Memory B cell (primary cell): ENCODE measurements around the gene FNDC10.
"Not testable (repeated sequence)": the region's sequence is repeated elsewhere in the genome, so short reads cannot be mapped to it uniquely, and the experiment has no call there.

Experiments
- ATAC-seq: fragments of 150-1000 bp; cut with Tn5 transposase; 2 replicates; pipeline ENCODE4 v1.10.0; 2021; ENCODE audit warnings: low read depth, mild to moderate bottlenecking, moderate library complexity
- DNase-seq, 2 donors: peaks; one replicate each; pipeline ENCODE4 v3.0.0; 2022; ENCODE audit warnings: low spot score in 2 of 2
- H3K27ac Mint-ChIP-seq: one replicate; pipeline ENCODE4 v1.8.0; 2022; ENCODE audit warnings: mild to moderate bottlenecking, moderate library complexity, mixed read lengths
- H3K27me3 Mint-ChIP-seq: one replicate; pipeline ENCODE4 v1.8.0; 2022; ENCODE audit warnings: mixed read lengths
- H3K36me3 Mint-ChIP-seq: one replicate; pipeline ENCODE4 v1.8.0; 2022; ENCODE audit warnings: mild to moderate bottlenecking, mixed read lengths
- H3K4me1 Mint-ChIP-seq: one replicate; pipeline ENCODE4 v1.8.0; 2022; ENCODE audit warnings: mixed read lengths
- H3K4me3 Mint-ChIP-seq: one replicate; pipeline ENCODE4 v1.8.0; 2022; ENCODE audit warnings: mild to moderate bottlenecking, moderate library complexity, mixed read lengths
- H3K9me3 Mint-ChIP-seq: one replicate; pipeline ENCODE4 v1.8.0; 2022; ENCODE audit warnings: mixed read lengths

The FNDC10 gene

DNA sequence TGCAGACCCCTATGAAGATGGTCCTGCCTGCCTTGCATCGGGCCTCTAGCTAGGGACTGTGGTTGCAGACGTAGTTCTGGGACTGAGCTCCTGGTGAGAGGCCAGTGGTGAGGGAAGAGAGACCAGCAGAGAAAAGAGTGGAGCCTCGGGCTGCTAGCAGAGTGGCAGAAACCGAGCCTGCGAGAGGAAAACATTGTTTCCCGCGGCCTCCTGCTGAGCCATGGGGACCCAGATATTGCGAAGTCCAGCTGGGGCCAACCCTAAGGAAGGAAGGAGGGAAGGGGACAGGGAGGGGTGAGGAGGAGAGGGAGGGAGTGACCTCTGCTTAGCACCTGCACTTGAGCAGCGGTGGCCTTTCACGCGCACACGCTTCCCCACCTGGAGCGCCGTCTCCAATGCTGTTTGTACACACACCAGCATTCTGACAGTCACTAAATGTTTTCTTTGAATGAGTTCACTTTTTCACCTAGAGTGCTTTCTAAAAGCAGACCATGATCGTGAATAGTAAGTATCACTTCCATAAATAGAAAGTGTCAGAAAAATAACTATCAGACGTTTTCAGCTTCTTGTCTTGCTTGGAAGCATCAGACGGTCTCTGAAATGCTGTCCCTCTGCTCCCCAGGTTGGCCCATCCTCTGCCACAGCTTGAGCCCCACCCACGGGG is 2.5 kb upstream of the FNDC10 start:
- H3K27me3 Mint-ChIP-seq, result peaks cover 9% of the 10 kb centered on the region
- DNase-seq, result no peak
- no peaks in the 10 kb centered on the region for H3K9me3 Mint-ChIP-seq
- no peak overlapping the region for H3K27ac Mint-ChIP-seq
- peak; percentile 16 for ATAC-seq
- no peaks in the 10 kb centered on the region for H3K36me3 Mint-ChIP-seq
- peaks cover 11% of the 10 kb centered on the region for H3K4me1 Mint-ChIP-seq
- H3K4me3 Mint-ChIP-seq, result no peak overlapping the region

DNA sequence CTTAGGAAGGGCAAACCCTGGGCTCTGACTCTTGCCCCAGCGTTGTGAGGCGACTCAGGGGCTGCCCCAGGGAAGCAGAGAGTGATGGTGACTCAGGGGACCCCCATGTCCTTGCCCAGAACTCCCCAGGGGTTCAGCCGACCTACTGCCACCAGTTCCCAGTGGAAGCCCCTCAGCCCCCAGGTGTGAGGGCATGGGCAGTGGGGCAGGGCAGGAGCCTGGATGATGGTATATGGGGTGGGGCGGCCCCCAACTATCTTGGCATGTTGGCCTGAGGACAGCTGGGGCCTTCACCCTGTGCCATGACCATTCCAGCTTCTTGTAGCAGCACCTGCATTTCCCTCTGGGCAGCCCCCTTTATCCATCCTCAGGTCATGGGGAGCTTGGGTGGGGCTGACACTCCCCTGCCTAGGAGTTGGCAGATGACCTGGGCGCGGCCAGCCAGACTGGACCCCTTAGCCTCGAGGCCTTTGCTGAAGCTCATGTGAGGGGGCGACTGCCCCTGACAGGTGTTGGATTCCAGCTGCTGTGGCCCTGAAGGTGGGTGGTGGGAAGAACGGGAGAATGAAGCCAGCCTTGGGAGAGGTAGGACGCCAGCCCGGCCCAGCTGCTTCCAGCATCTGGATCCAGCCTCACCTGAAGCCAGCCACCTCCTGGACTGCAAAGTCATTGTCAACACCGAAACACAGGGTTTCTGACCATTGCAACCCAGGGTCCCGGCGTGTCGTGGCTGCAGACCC is 1.8 kb upstream of the FNDC10 start:
- no peaks in the 10 kb centered on the region for H3K36me3 Mint-ChIP-seq
- DNase-seq (no peak), ATAC-seq (no peak)
- no peak overlapping the region for H3K27ac Mint-ChIP-seq
- H3K4me1 Mint-ChIP-seq, result peaks cover 6% of the 10 kb centered on the region
- H3K9me3 Mint-ChIP-seq, result no peaks in the 10 kb centered on the region
- no peak overlapping the region for H3K4me3 Mint-ChIP-seq
- peaks cover 9% of the 10 kb centered on the region for H3K27me3 Mint-ChIP-seq

- H3K27ac Mint-ChIP-seq, result no peak overlapping the region
- H3K27me3 Mint-ChIP-seq, result peaks cover 9% of the 10 kb centered on the region
- peak overlapping the region; percentile 75 for H3K4me3 Mint-ChIP-seq
- no peak for ATAC-seq
- no peak for DNase-seq
- H3K36me3 Mint-ChIP-seq, result no peaks in the 10 kb centered on the region
- peaks cover 5% of the 10 kb centered on the region for H3K4me1 Mint-ChIP-seq
- no peaks in the 10 kb centered on the region for H3K9me3 Mint-ChIP-seq
These were observed 1.1 kb upstream of the FNDC10 start for GRCh38 chr1:1600861-1601563.

DNA sequence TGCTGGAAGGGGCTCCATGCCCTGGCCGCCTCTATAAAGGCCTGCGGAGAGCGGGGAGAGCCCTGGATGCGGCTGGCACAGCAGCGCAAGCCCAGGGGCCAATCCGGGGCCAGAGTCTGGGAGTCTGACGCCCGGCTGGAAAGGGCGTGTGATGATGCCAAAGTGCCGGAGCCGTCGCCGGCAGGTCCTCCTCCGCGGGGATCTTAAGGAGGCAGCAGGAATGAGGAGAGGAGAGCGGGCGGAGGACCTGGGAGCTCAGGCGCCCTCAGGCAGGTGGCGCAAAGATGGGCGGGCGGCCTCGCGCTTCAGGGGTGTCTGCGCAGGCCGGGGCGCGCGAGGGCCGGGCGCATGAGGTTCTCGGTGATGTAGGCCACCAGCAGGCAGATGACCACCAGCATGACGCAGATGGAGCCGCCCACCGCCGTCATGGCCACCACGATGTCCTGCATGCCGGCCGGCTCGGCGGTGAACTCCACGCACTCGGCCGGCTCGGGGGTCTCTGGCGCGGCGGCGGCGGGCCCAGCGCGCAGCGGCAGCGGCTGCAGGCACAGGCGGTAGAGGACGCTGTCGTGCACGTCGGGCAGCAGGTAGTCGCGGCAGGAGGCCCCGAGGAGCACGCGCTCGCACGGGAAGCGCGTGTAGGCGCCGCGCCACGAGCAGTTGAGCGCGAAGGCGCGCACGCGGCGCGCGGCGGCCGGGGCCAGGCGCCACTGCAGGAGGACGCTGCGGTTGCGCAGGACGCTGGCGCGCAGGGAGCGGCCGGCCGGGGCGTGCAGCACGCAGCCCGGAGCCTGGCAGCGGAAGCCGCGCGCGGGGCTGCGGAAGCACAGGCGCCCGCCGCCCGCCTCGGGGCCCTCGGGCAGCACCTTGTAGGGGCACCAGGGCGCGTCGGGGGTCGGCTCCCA is 653 bp downstream of the FNDC10 start:
- no peak overlapping the region for H3K27ac Mint-ChIP-seq
- DNase-seq (no peak), ATAC-seq (peak; percentile 34)
- H3K36me3 Mint-ChIP-seq, result no peaks in the 10 kb centered on the region
- peak overlapping the region; percentile 86 for H3K4me3 Mint-ChIP-seq
- no peaks in the 10 kb centered on the region for H3K9me3 Mint-ChIP-seq
- H3K27me3 Mint-ChIP-seq, result peaks cover 6% of the 10 kb centered on the region
- H3K4me1 Mint-ChIP-seq, result peaks cover 5% of the 10 kb centered on the region

DNA sequence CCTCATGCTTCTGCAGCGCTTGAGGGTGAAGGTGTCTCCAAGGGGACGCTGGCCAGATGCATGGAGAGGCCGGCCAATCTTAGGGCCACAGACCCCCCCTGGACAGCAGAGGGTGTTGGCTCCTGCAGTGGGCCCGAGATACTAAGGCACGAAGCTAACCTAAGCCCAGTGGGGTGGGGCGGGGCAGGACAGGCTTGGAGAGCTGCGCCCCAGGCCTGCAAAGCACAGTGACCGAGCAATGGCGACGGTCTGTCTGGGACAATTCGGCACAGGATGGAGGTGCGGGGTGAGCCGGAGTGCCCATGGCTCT is 1.3 kb downstream of the FNDC10 start:
- no peak overlapping the region for H3K27ac Mint-ChIP-seq
- DNase-seq, result no peak
- no peak for ATAC-seq
- H3K27me3 Mint-ChIP-seq, result peaks cover 6% of the 10 kb centered on the region
- H3K9me3 Mint-ChIP-seq, result no peaks in the 10 kb centered on the region
- H3K4me3 Mint-ChIP-seq, result peak overlapping the region; percentile 86
- peaks cover 5% of the 10 kb centered on the region for H3K4me1 Mint-ChIP-seq
- no peaks in the 10 kb centered on the region for H3K36me3 Mint-ChIP-seq

GRCh38 chr1:1598051-1598719 is 1.8 kb downstream of the FNDC10 start:
- H3K9me3 Mint-ChIP-seq, result no peaks in the 10 kb centered on the region
- no peak overlapping the region for H3K27ac Mint-ChIP-seq
- H3K27me3 Mint-ChIP-seq, result peaks cover 6% of the 10 kb centered on the region
- ATAC-seq (no peak), DNase-seq (no peak)
- H3K4me1 Mint-ChIP-seq, result peaks cover 5% of the 10 kb centered on the region
- peak overlapping the region; percentile 21 for H3K4me3 Mint-ChIP-seq
- H3K36me3 Mint-ChIP-seq, result no peaks in the 10 kb centered on the region

DNA sequence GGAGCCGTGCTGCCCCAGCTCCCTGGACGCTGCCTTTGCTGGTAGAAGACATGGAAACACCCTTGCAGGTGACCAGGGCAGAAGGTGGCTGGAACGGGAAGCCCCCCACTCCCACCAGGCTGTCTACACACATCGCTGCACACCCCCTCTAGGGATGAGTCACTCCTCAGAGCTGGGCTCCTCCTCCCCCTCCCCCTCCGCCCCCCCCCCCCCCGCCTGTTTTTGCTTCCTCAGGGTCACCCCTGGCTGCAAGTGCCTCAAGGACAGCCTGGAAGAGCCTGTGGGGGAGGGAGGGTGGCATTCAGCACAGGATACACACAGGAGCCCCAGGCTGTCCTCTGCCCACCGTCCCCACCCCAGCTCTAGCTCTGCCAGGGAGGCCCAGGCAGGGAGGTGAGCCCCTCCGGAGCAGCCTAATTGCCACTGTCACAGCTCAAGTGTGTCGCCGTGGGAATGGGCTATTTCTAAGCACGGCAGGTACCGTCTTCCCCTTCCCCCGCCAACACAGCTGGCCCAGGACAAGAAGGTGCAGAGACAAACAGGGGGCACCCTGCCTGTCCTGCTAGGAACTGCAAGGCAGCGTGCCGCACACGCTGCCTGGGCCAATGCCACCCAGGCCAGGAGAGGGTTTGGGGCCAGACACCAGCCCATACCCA is 2.5 kb downstream of the FNDC10 start:
- DNase-seq (no peak), ATAC-seq (peak; percentile 73)
- Mint-ChIP-seq H3K9me3 (no peaks in the 10 kb centered on the region), H3K27ac (no peak overlapping the region), H3K36me3 (no peaks in the 10 kb centered on the region), H3K4me3 (peak overlapping the region; percentile 21), H3K4me1 (no peaks in the 10 kb centered on the region), H3K27me3 (peaks cover 6% of the 10 kb centered on the region)

DNA sequence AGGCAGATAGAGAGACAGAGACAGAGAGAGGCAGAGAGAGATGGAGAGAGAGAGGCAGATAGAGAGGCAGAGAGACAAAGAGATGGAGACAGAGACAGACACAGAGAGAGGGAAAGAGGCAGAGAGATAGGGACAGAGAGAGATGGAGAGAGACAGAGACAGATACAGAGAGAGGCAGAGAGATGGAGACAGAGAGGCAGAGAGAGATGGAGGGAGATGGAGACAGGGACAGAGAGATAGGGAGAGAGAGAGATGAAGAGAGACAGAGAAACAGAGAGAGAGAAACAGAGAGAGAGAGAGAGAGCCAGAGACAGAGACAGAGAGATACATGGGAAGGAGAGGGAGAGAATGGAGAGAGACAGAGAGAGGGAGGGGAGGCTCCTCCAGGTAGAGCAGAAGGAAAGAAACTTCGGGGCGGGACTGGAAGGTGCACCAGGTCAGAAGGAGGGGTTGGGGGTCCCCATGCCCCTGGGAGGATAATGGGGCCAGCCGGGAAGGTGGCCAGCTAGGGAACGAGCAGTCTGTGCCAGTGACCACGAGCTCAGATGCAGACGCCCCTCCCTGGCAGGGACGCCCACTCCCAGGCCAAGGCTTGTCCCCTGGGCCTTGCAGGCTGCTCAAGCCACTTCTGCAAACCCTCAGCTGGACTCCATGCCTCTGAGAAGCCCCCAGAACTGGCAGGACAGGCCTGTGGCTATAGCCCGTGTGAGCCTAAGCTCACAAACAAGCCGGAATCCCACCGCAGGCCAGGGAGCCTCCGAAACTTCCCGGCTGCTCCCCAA is 3.3 kb downstream of the FNDC10 start:
- Mint-ChIP-seq H3K27ac (no peak overlapping the region), H3K4me3 (no peak overlapping the region), H3K4me1 (no peaks in the 10 kb centered on the region), H3K9me3 (no peaks in the 10 kb centered on the region), H3K27me3 (peaks cover 6% of the 10 kb centered on the region), H3K36me3 (no peaks in the 10 kb centered on the region)
- ATAC-seq, result no peak
- no peak for DNase-seq

DNA sequence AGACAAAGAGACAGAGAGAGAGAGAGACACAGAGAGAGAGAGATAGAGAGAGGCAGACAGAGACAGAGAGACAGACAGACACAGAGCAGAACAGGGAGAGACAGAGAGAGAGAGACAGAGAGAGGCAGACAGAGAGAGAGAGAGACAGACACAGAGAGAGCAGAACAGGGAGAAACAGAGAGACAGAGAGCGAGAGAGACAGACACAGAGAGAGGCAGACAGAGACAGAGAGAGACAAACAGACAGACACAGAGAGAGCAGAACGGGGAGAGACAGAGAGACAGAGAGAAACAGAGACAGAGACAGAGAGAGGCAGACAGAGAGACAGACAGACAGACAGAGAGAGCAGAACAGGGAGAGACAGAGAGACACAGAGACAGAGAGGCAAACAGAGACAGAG is 4.6 kb downstream of the FNDC10 start:
- not testable (repeated sequence) for H3K9me3 Mint-ChIP-seq, H3K27me3 Mint-ChIP-seq, H3K27ac Mint-ChIP-seq, H3K4me3 Mint-ChIP-seq, ATAC-seq, H3K4me1 Mint-ChIP-seq, H3K36me3 Mint-ChIP-seq, DNase-seq

DNA sequence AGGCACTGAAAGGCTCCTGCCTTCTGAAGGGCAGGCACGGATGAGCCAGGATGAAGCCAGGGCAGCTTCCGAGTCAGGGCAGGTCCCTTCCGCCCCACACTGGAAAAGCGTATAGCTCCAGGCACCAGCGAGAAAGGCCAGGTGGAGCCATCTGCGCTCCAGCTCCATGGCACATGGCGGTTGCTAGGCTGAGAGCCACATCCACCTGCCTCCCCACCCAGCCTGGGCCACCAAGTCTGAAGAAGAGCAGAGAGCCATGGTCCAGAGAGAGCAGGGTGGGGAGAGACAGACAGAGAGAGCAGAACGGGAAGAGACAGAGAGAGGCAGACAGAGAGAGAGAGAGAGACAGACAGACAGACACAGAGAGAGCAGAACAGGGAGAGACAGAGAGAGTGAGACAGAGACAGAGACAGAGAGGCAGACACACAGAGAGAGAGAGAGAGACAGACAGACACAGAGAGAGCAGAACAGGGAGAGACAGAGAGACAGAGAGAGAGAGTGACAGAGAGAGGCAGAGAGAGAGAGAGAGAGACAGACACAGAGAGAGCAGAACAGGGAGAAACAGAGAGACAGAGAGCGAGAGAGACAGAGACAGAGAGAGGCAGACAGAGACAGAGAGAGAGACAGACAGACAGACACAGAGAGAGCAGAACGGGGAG is 5.2 kb downstream of the FNDC10 start:
- Mint-ChIP-seq H3K4me3 (no peak overlapping the region), H3K36me3 (no peaks in the 10 kb centered on the region), H3K4me1 (no peaks in the 10 kb centered on the region), H3K27ac (no peak overlapping the region), H3K27me3 (peaks cover 6% of the 10 kb centered on the region), H3K9me3 (no peaks in the 10 kb centered on the region)
- ATAC-seq, result peak; percentile 36
- no peak for DNase-seq

DNA sequence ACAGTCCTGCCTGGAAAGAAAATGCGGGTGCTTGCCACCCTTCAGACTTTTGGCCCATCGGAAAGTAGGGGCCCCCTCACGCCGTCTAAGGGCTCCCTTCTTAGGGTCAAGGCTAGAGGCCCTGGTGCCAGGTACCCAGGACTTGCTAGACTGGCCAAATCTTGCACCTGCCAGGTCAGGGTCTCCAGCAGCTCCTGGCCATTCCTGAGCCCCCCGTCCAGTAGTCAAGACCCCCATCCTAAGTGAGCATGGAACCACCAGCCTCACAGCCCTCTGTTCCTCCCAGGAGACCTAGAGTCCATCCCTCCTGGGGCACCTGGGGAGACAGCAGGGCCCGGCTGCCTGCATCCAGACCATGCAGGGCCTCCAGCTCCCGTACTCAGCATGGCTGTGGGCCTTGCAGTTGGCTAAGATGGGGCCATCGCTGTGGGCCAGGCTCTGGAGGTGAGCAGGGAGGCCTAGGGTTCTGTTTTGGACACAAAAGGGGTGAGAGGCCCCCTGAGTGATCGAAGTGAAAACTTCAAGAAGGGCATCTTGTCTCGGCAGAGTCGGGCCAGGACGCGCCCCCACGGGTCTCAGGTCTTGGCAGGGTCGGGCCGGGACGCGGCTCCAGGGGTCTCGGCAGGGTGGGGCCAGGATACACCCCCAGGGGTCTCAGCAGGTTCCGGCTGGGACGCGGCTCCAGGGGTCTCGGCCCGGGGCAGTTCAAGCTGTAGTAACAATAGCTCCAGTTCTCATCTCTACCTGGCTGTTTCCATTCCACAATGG is 5.9 kb downstream of the FNDC10 start:
- no peak for DNase-seq
- no peaks in the 10 kb centered on the region for H3K36me3 Mint-ChIP-seq
- no peaks in the 10 kb centered on the region for H3K9me3 Mint-ChIP-seq
- ATAC-seq, result no peak
- no peaks in the 10 kb centered on the region for H3K4me1 Mint-ChIP-seq
- H3K27me3 Mint-ChIP-seq, result peaks cover 4% of the 10 kb centered on the region
- no peak overlapping the region for H3K4me3 Mint-ChIP-seq
- H3K27ac Mint-ChIP-seq, result no peak overlapping the region

DNA sequence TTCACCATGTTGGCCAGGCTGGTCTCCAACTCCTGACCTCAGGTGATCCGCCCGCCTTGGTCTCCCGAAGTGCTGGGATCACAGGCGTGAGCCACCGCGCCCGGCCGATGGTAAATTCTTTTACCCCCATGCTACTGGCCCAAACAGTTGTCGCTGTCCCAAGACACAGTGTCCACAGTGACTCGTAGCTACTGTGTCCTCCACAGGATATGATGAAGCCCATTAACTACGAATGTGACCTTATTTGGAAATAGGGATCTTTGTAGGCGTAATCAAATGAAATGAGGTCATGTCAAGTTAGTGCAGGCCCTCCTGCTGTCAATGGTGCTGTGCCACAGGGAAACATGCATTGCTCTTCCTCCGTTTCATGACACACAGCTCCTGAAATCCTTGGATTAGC is 8.5 kb downstream of the FNDC10 start:
- no peak overlapping the region for H3K27ac Mint-ChIP-seq
- no peaks in the 10 kb centered on the region for H3K4me1 Mint-ChIP-seq
- no peak for DNase-seq
- no peaks in the 10 kb centered on the region for H3K36me3 Mint-ChIP-seq
- H3K4me3 Mint-ChIP-seq, result no peak overlapping the region
- no peak for ATAC-seq
- H3K27me3 Mint-ChIP-seq, result peaks cover 5% of the 10 kb centered on the region
- H3K9me3 Mint-ChIP-seq, result no peaks in the 10 kb centered on the region
